D341Med (cell line): Measurements from ENCODE around the gene KLHL3.
"Not testable (repeated sequence)": the region's sequence is repeated elsewhere in the genome, so short reads cannot be mapped to it uniquely, and the experiment has no call there.

Experiments
- DNase-seq: peaks from one replicate; pipeline ENCODE4 v3.0.0; 2012; ENCODE audit warnings: low spot score

KLHL3 gene, protein sequence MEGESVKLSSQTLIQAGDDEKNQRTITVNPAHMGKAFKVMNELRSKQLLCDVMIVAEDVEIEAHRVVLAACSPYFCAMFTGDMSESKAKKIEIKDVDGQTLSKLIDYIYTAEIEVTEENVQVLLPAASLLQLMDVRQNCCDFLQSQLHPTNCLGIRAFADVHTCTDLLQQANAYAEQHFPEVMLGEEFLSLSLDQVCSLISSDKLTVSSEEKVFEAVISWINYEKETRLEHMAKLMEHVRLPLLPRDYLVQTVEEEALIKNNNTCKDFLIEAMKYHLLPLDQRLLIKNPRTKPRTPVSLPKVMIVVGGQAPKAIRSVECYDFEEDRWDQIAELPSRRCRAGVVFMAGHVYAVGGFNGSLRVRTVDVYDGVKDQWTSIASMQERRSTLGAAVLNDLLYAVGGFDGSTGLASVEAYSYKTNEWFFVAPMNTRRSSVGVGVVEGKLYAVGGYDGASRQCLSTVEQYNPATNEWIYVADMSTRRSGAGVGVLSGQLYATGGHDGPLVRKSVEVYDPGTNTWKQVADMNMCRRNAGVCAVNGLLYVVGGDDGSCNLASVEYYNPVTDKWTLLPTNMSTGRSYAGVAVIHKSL

DNA sequence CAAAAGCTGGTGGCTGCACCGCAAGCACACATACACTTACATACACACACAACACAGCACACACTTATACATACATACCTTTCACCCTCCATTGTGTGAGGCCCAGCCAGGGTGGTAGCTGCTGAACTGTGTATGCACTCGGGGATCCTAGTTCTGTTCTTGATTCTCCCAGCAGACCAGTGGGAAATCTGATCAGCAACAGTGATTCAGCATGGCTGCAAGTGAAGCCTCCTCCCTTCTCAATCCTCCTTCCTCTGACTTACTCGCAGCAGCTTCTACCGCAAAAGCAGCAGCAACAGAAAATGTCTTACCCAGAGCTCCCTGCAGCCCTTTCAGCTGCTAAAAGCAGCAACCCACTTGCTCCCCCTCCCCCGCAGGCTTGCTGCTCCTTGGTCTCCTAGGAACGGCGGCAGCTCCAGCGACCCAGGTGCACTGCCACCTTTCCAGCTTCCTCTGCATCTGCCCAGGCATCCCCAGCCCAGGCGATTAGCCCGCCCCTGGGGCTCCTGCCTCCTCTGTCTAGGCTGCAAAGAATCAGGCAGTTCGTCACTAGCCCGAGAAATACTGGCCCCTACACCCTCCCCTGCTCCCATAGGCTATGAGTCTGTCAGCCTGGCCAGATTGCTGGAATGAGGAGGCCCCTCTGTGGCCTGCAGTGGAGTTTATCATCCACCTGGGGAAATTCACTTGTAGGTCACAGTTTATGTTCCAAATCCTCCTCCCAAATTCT is at the start of gene KLHL3:
TSS of gene KLHL3 (minus strand) at position 535 of the 730 bp plus-strand sequence. CDS start at position 92, 443 bp downstream.
- DNase-seq = peak; percentile 19

DNA sequence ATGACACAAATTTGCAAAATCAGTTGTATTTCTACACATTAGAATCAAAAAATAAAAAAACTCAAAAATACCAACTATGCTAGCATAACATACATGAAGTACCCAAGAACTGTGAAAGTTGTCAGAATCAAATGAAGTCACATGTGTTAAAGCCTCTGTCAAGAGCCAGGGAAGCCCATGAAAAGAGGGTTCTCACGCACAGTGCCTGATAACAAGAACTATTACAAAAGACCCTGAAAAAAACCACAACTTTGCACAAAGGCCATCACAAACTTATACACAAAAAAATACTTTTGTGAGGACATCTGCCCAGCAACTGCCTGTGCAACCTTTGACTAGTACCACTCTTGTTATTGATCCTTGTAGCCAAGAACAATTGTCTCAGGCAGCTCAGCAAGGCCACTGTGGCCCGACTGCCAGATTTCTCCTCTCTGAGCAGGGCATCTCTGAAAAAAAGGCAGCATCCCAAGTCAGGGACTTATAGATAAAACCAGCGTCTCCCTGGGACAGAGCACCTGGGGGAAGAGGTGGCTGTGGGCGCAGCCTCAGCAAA is 47.2 kb upstream of the KLHL3 start:
- DNase-seq = no peak

DNA sequence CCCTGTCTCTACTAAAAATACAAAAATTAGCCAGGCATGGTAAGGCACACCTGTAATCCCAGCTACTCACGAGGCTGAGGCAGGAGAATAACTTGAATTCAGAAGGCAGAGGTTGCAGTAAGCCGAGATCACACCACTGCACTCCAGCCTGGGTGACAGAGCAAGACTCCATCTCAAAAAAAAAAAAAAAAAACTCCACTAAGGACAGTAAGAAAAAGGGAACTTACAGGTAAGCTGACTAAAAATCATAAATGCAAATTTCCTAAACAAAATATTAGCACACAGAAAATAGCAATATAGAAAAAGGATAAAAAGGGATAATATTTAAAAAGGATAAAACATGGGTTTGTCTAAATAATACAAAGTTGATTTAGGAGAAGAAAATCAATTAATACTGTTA is 46.2 kb upstream of the KLHL3 start:
- DNase-seq = no peak

DNA sequence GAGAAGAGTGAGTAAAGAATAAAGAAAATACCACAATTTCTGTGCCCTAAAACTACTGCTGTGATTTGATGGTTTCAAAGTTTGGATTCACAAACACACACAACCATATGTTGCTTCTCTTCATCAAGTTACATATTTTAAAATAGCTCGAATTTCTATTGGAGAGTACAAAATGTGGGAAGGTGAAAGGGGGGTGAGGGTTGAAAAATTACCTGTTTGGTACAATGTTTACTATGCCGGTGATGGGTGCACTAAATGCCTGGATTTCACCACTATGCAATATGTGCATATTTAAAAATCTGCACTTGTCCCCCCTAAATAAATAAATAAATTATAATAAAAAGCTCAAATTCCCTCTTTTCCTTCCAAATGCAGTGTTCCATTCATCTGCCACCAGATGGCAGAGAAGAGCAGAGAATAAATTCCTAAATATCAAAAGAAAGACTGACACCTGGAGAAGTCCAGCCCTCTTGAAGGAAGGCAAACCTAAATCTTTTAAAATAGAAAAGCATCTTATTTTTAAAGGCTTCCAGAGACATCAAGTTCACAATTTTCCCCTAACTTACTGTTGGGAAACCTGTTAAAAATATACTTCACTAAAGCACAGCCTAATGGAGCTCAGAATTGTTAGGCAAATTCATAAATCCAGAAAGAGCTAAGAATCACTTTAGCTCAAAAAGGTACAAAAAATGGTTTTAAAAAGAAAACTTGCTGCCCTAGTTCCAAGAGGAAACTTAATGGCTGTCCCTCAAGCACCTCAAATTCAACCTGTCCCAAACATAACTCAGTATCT is 43.1 kb upstream of the KLHL3 start:
- DNase-seq = peak; percentile 38

DNA sequence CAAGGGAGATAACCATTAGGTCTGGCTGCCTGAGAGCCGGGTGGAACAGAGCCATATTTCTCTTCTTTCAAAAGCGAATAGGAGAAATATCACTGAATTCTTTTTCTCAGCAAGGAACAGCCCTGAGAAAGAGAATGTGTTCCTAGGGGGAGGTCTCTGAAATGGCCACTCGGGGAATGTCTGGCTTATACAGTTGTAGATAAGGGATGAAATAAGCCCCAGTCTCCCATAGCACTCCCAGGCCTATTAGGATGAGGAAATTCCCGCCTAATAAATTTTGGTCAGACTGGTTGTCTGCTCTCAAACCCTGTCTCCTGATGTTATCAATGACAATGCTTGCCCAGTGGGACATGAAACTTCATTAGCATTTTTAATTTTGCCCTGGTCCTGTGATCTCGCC is 32.0 kb upstream of the KLHL3 start:
- not testable (repeated sequence) for DNase-seq

DNA sequence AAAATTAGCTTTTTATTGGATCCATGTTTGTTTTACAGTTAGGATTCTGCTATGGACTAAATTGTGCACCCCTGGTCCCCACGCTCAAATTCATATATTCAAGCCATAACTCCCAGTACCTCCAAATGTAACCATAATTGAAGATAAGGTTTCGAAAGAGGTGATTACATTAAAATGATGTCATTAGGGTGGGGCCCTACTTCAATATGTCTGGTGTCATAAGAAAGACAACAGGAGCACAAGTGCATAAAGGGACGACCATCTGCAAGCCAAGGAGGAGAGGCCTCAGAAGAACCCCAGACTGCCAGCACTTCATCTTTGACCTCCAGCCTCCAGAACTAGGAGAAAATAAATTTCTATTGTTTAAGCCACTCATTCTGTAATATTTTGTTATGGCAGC is 25.7 kb upstream of the KLHL3 start:
- DNase-seq = no peak

DNA sequence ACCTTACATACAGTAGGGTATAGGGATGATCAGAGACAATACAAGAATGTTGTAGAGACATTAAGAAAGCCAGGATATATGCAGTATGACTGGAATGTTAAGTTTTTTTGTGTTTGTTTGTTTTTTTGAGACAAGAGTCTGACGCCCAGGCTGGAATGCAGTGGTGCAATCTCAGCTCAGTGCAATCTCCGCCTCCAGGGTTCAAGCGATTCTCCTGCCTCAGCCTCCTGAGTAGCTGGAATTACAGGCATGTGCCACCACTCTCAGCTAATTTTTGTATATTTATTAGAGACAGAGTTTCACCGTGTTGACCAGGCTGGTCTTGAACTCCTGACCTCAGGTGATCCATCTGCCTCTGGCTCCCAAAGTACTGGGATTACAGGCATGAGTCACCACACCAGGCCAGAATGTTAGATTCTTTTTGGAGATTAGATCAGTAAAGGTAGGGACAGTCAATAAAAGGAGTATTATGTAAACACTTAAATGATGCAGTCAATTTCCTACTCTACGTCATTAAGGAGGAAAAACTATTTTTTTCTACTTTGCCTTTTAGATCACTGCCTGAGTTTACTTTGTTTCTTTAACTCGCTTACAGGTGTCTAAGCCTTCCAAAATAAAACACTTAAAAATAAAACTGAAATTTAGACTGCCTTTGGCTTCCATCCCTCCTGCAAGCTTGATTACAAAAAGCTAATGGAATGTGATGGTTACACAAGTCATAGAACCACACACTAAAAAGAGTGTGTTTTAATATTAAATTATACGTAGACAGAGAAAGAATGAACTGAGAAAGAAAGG is 25.0 kb upstream of the KLHL3 start:
- no peak for DNase-seq

DNA sequence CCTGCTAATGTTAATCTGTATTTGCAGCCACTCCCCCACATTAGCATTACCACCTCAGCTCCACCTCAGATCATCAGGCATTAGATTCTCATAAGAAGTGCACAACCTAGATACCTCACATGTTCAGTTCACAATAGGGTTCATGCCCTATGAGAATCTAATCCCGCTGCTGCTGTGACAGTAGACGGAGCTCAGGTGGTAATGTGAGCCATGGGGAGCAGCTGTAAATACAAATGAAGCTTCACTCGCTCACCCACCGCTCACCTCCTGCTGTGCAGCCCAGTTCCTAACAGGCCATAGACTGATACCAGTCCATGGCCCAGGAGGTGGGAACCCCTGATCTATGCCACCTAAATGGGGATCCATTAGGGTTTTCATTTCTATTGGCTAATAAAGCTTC is 24.4 kb upstream of the KLHL3 start:
- no peak for DNase-seq

DNA sequence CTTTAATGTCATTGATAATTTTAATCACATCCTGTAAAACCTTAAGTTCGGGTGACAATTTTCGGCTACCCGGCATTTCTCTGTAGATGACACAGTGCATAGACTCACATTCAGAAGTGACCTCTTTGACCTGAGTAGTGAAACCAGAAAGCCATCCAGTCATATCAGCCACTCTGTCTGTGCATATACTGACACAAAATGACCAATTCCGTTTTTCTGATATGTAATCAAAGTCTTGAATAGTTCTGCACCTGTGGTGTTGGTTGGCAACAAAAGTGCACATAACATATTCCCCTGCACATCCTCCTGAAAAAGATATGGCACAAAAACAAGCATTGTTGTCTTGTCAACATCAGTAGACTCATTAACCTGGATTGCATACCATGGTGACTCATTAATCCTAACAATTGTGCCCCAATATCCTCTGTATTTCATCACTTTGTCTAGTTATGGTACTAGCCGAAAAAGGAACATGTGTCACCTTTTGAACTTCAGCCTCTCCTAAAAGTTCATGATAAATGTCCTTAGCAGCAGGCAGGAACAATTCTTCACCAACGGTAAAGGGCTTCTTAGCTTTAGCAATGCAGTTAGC is 22.9 kb upstream of the KLHL3 start:
- no peak for DNase-seq

DNA sequence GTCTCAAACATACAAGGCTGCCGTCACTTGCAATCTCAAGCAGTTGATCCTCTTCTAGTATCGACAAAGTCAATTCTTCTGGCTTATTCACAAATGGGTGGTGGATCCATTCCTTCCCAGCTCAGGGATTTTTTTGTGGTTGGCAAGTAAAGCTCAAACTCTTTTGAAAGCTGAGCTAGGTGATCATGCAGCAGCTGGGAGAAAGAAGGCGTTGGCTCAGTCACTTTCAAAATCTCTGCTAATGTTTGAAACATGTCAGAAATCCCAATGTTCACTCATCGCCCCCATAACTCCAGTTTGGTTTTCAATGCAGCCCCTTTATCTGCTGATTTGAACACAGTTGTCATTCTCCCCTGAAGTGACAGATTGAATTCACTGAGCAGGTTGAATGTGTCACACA is 22.2 kb upstream of the KLHL3 start:
- DNase-seq = no peak

DNA sequence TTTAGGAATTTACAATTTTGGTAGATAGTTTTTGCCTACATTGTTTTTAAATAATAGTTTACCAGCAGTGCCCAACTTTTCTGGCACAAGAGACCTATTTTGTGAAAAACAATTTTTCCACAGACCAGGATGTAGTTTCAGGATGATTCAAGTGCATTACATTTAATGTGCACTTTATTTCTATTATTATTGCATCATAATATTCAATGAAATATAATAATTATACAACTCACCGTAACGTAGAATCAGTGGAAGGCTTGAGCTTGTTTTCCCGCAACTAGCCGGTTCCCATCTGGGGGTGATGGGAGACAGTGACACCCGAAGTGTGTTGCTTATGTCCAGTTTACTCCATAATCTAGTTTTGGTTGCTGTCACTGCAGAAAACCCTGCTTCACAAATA is 21.7 kb upstream of the KLHL3 start:
- no peak for DNase-seq

DNA sequence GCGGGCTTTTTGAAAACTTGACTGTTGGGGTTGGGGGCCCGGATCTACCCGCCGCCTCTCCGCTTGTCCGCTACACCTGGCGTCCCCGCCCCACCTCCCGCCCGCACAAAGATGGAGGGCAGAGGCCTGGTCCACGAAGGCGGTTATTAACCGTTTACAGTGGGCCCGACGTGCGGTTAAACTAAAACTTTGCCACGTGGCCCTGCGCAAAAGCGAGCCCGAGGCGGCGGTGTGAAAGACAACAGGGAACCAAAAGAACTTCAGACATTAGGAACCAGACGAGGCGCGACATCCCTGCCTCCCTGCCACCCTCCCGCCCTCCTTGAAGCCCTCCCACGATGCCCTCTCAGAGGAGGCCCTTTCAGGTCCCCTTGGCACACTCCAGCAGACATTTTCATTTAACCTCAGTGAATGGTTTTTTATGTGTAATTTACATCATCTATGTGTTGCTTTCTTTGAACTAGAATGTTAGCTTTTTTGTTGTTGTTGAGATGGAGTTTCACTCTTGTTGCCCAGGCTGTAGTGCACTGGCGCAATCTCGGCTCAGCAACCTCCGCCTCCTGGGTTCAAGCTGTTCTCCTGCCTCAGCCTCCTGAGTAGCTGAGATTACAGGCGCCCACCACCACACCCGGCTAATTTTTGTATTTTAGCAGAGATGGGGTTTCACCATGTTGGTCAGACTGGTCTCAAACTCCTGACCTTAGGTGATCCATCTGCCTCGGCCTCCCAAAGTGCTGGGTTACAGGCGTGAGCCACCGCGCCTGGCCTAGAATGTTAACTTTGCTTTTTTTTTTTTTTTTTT is 19.3 kb upstream of the KLHL3 start:
- no peak for DNase-seq

DNA sequence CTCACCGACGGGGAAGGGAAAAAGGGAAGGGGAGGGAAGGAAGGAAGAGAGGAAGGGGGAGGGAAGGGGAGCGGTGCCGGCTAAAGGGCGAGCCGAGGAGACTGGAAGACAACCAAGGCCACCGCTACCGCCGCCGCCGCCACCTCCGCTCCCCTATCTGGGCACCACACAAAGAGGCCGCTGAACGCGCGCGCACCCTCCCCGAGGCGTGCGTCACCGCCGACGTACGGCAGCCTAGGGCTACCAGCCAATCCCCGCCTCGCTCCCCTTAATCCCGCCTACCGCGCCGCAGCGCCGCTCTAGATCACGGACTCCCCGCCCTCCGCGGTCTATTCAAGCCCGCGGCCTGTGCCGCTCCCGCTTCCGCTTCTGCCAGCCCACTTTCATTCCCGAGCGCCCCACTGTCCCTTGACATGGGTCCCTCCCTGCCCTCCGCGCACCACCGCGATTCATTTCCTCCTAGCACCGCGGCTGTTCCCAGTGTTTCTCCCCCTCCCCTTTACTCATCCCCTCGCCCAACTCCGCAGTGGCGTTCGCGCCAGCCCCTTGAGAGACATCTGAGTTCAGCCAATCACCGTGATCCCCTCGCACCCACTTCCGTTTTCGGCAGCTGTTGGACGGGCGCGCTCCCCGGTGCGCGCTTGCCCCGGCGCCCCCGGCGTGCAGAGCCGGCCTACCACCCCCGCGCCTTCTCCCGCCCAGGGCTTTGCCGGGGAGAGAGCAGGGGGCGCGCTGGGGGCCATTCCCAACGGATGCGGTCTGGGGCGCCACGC is 18.5 kb upstream of the KLHL3 start, which contains the start of gene HNRNPA0:
TSS of gene HNRNPA0 (minus strand) at position 176 of the 773 bp plus-strand sequence. CDS start 297 bp downstream, outside the sequence.
- peak; percentile 96 for DNase-seq

DNA sequence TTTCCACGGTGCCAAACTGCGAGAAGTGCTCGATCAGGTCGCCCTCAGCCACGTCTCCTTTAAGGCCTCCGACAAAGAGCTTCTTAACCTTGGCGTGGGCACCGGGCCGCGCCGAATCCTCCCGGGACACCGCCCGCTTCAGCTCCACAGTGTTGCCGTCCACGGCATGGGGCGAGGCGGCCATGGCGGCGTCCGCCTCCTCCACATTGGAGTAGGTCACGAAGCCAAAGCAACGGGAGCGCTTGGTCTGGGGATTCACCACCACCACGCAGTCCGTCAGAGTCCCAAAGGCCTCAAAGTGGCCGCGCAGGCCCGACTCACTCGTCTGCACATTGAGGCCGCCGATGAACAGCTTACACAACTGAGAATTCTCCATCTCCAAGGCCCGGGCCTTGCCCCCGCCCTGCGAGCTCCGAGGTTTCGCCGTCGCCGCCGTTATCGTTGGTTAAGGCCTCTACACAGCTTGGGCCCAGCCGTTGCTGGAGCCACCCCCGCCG is 17.9 kb upstream of the KLHL3 start:
- DNase-seq = peak; percentile 36

DNA sequence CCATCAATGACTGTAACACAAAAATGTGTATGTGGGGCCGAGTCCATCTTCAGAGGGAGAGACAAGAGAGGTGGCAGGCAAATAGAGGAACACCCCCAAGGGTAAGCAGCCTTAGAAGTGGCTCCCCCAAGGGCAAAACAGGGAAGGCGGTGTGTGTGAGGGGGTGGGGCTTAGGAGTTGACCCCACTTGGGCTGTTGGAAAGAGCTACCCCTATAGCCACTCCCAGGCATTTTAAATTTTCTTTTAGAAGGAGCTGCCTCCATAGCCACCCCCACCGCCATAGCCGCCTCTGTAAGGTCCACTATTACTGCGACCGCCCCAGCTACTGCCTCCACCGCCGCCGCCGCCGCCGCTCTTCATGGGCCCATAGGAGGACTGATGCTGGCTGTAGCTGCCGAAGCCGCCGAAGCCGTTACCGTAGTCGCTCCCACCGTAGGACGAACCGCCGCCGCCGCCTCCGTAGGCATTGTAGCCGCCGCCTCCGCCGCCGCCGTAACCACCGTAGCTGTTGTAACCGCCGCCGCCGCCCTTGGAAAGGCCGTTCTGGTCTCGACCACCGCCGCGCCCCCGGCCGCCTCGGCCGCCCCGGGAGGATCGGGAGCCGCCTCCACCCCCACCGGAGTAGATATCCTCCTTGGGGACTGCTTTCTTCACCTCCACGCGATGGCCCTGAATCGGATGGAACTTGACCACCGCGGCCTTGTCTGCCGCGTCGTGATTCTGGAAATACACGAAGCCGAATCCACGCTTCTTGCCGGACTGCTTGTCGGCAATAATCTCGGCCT is 17.2 kb upstream of the KLHL3 start:
- peak; percentile 36 for DNase-seq

DNA sequence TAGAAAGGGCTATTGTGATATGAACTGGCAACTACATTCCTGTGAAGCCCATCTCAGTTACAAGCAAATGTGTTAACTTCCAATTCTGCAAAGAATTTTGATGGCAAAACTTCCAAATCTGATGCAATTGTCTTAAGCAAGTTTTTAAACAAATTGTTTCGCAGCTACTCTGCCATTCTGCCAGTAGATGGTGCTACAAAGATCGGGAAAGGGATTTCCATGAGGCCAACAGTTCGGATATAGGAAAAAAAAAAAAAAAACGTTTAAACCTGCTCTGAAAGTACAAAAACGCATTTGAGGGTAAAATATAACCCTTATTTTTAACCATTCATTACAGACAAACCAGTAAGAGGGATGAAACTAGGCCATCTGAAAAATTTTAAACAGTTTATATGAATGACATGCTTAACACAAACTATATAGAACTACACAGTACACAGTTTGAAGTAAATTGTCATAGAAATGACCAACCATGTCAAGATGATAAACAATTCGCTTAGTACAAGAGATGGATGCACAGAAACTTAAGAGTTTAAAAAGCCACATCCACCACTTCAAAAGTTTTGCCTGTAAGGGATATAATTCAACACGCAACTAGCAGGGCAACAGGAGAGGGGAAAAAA is 16.1 kb upstream of the KLHL3 start:
- peak; percentile 43 for DNase-seq

DNA sequence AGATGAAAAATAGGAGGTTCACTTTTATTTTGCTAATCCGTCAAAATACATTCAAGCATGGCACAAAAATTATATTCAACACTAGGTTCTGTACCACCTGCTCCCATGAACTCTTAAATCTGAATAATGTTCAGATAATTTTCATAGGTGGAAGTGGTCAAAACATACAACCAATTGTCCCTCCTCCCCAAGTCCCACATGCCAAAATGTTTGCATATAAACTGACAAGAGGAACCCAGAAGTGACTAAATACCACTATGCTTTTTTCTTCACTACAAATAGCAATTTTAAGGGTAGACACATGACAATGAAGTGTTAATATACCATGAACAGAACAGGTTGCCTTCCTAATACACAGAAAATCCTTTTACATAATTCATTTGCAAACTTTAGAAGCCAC is 14.5 kb upstream of the KLHL3 start:
- no peak for DNase-seq
